H1 (cell line): ENCODE measurements around the gene RAMACL. TPM values are rescaled to one million over a fixed set of nuclear protein-coding genes. Genes with fewer than 3 reads are reported as not detected.

ENCODE experiments used
- CTCF ChIA-PET: fragments of 300-600 bp; sonication (Branson Sonifier 250); formaldehyde crosslinking; loops from one replicate; lab custom pipeline; 2021; ENCODE audit not compliant: partially characterized antibody; lab: Charles Lee
- POLR2A ChIA-PET: fragments of 300-600 bp; sonication (Branson Sonifier 250); formaldehyde crosslinking; loops from one replicate; lab custom pipeline; 2021; ENCODE audit warnings: inconsistent platforms; ENCODE audit not compliant: partially characterized antibody; lab: Charles Lee
- DNase-seq, 2 experiments: peaks; one replicate each; pipeline versions ENCODE4 v3.0.0 to v3.0.0-alpha.2; 2010 to 2022; ENCODE audit warnings: low spot score in 2 of 2, low read depth in 1 of 2, mixed read lengths in 1 of 2
- FAIRE-seq: peaks from 2 replicates; lab custom pipeline; 2011; peaks lifted over from hg19 to GRCh38; lab: Jason Lieb, UNC
- H2AFZ ChIP-seq: 2 replicates; pipeline ENCODE4 v1.8.1; 2012; ENCODE audit warnings: low read length, inconsistent platforms
- H2AK5ac ChIP-seq: 2 replicates; pipeline ENCODE4 v1.6.1; 2013; ENCODE audit warnings: low read depth, low read length
- H2BK120ac ChIP-seq: replicated peaks from 2 replicates; pipeline ENCODE3; 2013; ENCODE audit warnings: low read depth, low read length, inconsistent platforms
- H2BK12ac ChIP-seq: 2 replicates; pipeline ENCODE4 v1.6.1; 2013; ENCODE audit warnings: low read depth, low read length
- H2BK15ac ChIP-seq: 2 replicates; pipeline ENCODE4 v1.6.1; 2013; ENCODE audit warnings: low read length
- H2BK20ac ChIP-seq: 2 replicates; pipeline ENCODE4 v1.6.1; 2013; ENCODE audit warnings: low read length
- H2BK5ac ChIP-seq: 2 replicates; pipeline ENCODE4 v1.6.1; 2013; ENCODE audit warnings: low read depth, low read length
- H3K14ac ChIP-seq: 2 replicates; pipeline ENCODE4 v1.6.1; 2013; ENCODE audit warnings: inconsistent platforms; ENCODE audit not compliant: insufficient read length
- H3K18ac ChIP-seq: 2 replicates; pipeline ENCODE4 v1.6.1; 2013; ENCODE audit warnings: low read length; ENCODE audit errors: extremely low read depth
- H3K23ac ChIP-seq: 2 replicates; pipeline ENCODE4 v1.6.1; 2013; ENCODE audit warnings: inconsistent platforms; ENCODE audit not compliant: insufficient read length
- H3K23me2 ChIP-seq: 2 replicates; pipeline ENCODE4 v1.6.1; 2013; ENCODE audit warnings: low read depth, low read length
- H3K27ac ChIP-seq: 2 replicates; pipeline ENCODE4 v1.6.1; 2011; ENCODE audit warnings: low read depth, low read length, inconsistent platforms
- H3K27me3 ChIP-seq, 4 experiments: replicated peaks in 1 of 4; 1 replicate in 1 of 4; 2 replicates in 3 of 4; pipeline versions ENCODE4 v1.6.1 to v1.8.1; 2011 to 2013; ENCODE audit warnings: low read length in 3 of 4, mild to moderate bottlenecking in 3 of 4, inconsistent platforms in 2 of 4, mixed read lengths in 2 of 4, moderate library complexity in 1 of 4; ENCODE audit not compliant: control insufficient read depth in 3 of 4, insufficient read depth in 3 of 4; ENCODE audit errors: extremely low read depth in 1 of 4
- H3K36me3 ChIP-seq, 4 experiments: 2 replicates each; pipeline versions ENCODE4 v1.6.1 to v1.8.1; 2011 to 2013; ENCODE audit warnings: mild to moderate bottlenecking in 4 of 4, low read length in 3 of 4, moderate library complexity in 2 of 4, control low read depth in 1 of 4, inconsistent platforms in 1 of 4; ENCODE audit not compliant: insufficient read depth in 4 of 4, control insufficient read depth in 2 of 4
- H3K4ac ChIP-seq: replicated peaks from 2 replicates; pipeline ENCODE3; 2013; ENCODE audit warnings: low read length, low read depth, mixed read lengths, inconsistent platforms; ENCODE audit not compliant: insufficient read length
- H3K4me1 ChIP-seq, 4 experiments: replicated peaks in 1 of 4; 1 replicate in 1 of 4; 2 replicates in 3 of 4; pipeline versions ENCODE4 v1.6.1 to v1.8.1; 2011 to 2013; ENCODE audit warnings: low read length in 3 of 4, inconsistent platforms in 2 of 4, mixed read lengths in 1 of 4; ENCODE audit not compliant: insufficient read depth in 4 of 4, control insufficient read depth in 3 of 4
- H3K4me2 ChIP-seq, 2 experiments: 2 replicates each; pipeline versions ENCODE4 v1.6.1 to v1.8.1; 2011 to 2013; ENCODE audit warnings: low read depth in 2 of 2, low read length in 2 of 2, control low read depth in 1 of 2, inconsistent platforms in 1 of 2, mild to moderate bottlenecking in 1 of 2; ENCODE audit not compliant: insufficient read depth in 1 of 2
- H3K4me3 ChIP-seq, 4 experiments: fragments of 200-600, 300-600 bp in 1 of 4; sonication (generic), shearing (Covaris generic), sonication (Bioruptor Twin) in 1 of 4; 2 replicates each; pipeline versions ENCODE4 v1.5.1 to v1.8.1; 2011 to 2016; ENCODE audit warnings: low read length in 4 of 4, low read depth in 3 of 4, control low read depth in 2 of 4, inconsistent platforms in 2 of 4, mild to moderate bottlenecking in 2 of 4, mixed read lengths in 1 of 4, moderate library complexity in 1 of 4; ENCODE audit not compliant: insufficient read depth in 2 of 4; ENCODE audit errors: extremely low read depth in 1 of 4
- H3K56ac ChIP-seq: replicated peaks from 2 replicates; pipeline ENCODE3; 2013; ENCODE audit warnings: low read depth, mild to moderate bottlenecking, mixed read lengths, low read length, inconsistent platforms; ENCODE audit not compliant: insufficient read length
- H3K79me1 ChIP-seq: 2 replicates; pipeline ENCODE4 v1.6.1; 2013; ENCODE audit warnings: low read depth, low read length, control low read depth
- H3K79me2 ChIP-seq, 2 experiments: 2 replicates each; pipeline versions ENCODE4 v1.6.1 to v1.8.1; 2012 to 2013; ENCODE audit warnings: low read length in 2 of 2, mild to moderate bottlenecking in 2 of 2, inconsistent platforms in 1 of 2; ENCODE audit not compliant: insufficient read depth in 2 of 2, control insufficient read depth in 1 of 2
- H3K9ac ChIP-seq, 4 experiments: replicated peaks in 1 of 4; 1 replicate in 1 of 4; 2 replicates in 3 of 4; pipeline versions ENCODE4 v1.6.1 to v1.8.1; 2011 to 2013; ENCODE audit warnings: low read depth in 3 of 4, low read length in 3 of 4, control low read depth in 2 of 4, mild to moderate bottlenecking in 2 of 4, moderate library complexity in 2 of 4, inconsistent platforms in 1 of 4; ENCODE audit errors: extremely low read depth in 1 of 4
- H3K9me3 ChIP-seq, 2 experiments: 2 replicates each; pipeline versions ENCODE4 v1.6.1 to v1.8.1; 2012 to 2013; ENCODE audit warnings: mild to moderate bottlenecking in 2 of 2, moderate library complexity in 2 of 2, control low read depth in 1 of 2, inconsistent platforms in 1 of 2, low read depth in 1 of 2, low read length in 1 of 2, mixed read lengths in 1 of 2; ENCODE audit not compliant: insufficient read depth in 2 of 2
- H4K20me1 ChIP-seq, 2 experiments: replicated peaks in 1 of 2; 2 replicates each; pipeline versions ENCODE3 to v1.8.1; 2011 to 2013; ENCODE audit warnings: inconsistent platforms in 2 of 2, low read length in 2 of 2, mild to moderate bottlenecking in 1 of 2; ENCODE audit not compliant: insufficient read depth in 2 of 2, control insufficient read depth in 1 of 2
- H4K5ac ChIP-seq: 2 replicates; pipeline ENCODE4 v1.6.1; 2013; ENCODE audit warnings: low read length, low read depth, mixed read lengths, inconsistent platforms; ENCODE audit not compliant: insufficient read length
- H4K8ac ChIP-seq: 2 replicates; pipeline ENCODE4 v1.8.0; 2013; ENCODE audit warnings: mild to moderate bottlenecking, moderate library complexity, low read length, inconsistent platforms; ENCODE audit not compliant: insufficient read depth; ENCODE audit errors: extremely low read depth
- H4K91ac ChIP-seq: replicated peaks from 2 replicates; pipeline ENCODE3; 2013; ENCODE audit warnings: low read length, mixed read lengths, inconsistent platforms; ENCODE audit not compliant: insufficient read length
- ATF2 ChIP-seq: IDR thresholded peaks from 2 replicates; pipeline ENCODE4 v1.6.1; 2012; ENCODE audit warnings: low read length, inconsistent platforms
- E2F6 ChIP-seq: IDR thresholded peaks from 2 replicates; pipeline ENCODE4 v1.6.1; 2012; ENCODE audit warnings: inconsistent platforms
- SIN3A ChIP-seq, 2 experiments: IDR thresholded peaks in 1 of 2; conservative IDR thresholded peaks in 1 of 2; 2 replicates each; pipeline ENCODE4 v1.6.1; 2011 to 2012; ENCODE audit warnings: low read length in 2 of 2, improper control_type of control experiment in 1 of 2, low read depth in 1 of 2, mild to moderate bottlenecking in 1 of 2
- WGBS, 2 experiments: shearing (Covaris generic) in 1 of 2; methylation state at CpG; one replicate each; pipeline versions ENCODE4 v1.1.6 to v1.1.7; 2013 to 2015; ENCODE audit warnings: low lambda C conversion rate in 2 of 2, mixed read lengths in 2 of 2, inconsistent platforms in 1 of 2, low coverage in 1 of 2, missing lambda C conversion rate in 1 of 2; ENCODE audit not compliant: insufficient replicate concordance in 2 of 2, insufficient coverage in 1 of 2, insufficient read length in 1 of 2; ENCODE audit errors: extremely low coverage in 1 of 2, missing lambda C conversion rate in 1 of 2; 5-methylcytosine and 5-hydroxymethylcytosine counted together
- polyA plus RNA-seq, 7 experiments: library from polyadenylated mRNA; depleted of rRNA in 3 of 7; stranded (reverse) in 5 of 7; unstranded in 2 of 7; fragments of >200 nt in 5 of 7; fragments of 200-250 nt in 2 of 7; gene quantifications; 1 replicate in 5 of 7; 2 replicates in 1 of 7; 4 replicates in 1 of 7; pipeline versions ENCODE4 v1.2.1 to v1.2.3, GENCODE V29; 2011 to 2013; ENCODE audit warnings: missing spikeins in 2 of 7, mixed read lengths in 2 of 7
- total RNA-seq: library from RNA; stranded (reverse); fragmentation: NEBNext Ultra II Directional; extraction: Animal tissue kit (Norgen Biotek cat#: 25700); gene quantifications from 2 replicates; pipeline ENCODE4 v1.2.1, GENCODE V29; 2021
- TF ChIP-seq, protein P1 (sequence below), 3 experiments: IDR thresholded peaks; 1 replicate in 2 of 3; 2 replicates in 1 of 3; pipeline versions ENCODE4 v1.5.1 to v1.6.1; 2011; ENCODE audit warnings: low read length in 3 of 3, mild to moderate bottlenecking in 3 of 3, inconsistent platforms in 2 of 3, low read depth in 1 of 3, moderate library complexity in 1 of 3; ENCODE audit not compliant: insufficient read depth in 1 of 3; ENCODE audit errors: control extremely low read depth in 1 of 3

The RAMACL gene
- total and polyA plus RNA-seq, 2 of the 8 experiments (the other 6 are each of a cell fraction or from before 2014, with no cell fraction given) = 0.23 to 0.97 TPM

GRCh38 chr6:166627033-166627874 lies 40.8 kb upstream of the RAMACL start, which contains the start of gene RPS6KA2:
Gene RPS6KA2, minus strand, starts transcription at chr6:166627251. Its CDS starts 232 bp downstream, at chr6:166627019.
- H3K27ac ChIP-seq = peak within 1 kb of the TSS; percentile 46; the same call in 1 of the 2 replicates
- FAIRE-seq = no peak
- POLR2A ChIA-PET = interaction anchor here (0.8 to 2.7 kb wide), 18 partner anchors 10 to 460 kb away, joined by 3 to 19 read pairs (median 4); partner anchors contain the start of gene TBXT
- TF ChIP-seq SIN3A (conservative IDR thresholded peaks at IDR 0.05 in 1 of 2, IDR thresholded peaks at IDR 0.05 in 1 of 2; ENCODE audit: low read depth in 1 of 2, low read length in 2 of 2) = 0 out of 4 replicates have a peak, but pooled peaks of 1 of the 2 experiments have one; percentile 18
- no peak for TF ChIP-seq E2F6
- no peak for TF ChIP-seq ATF2
- TF ChIP-seq, protein P1, sequence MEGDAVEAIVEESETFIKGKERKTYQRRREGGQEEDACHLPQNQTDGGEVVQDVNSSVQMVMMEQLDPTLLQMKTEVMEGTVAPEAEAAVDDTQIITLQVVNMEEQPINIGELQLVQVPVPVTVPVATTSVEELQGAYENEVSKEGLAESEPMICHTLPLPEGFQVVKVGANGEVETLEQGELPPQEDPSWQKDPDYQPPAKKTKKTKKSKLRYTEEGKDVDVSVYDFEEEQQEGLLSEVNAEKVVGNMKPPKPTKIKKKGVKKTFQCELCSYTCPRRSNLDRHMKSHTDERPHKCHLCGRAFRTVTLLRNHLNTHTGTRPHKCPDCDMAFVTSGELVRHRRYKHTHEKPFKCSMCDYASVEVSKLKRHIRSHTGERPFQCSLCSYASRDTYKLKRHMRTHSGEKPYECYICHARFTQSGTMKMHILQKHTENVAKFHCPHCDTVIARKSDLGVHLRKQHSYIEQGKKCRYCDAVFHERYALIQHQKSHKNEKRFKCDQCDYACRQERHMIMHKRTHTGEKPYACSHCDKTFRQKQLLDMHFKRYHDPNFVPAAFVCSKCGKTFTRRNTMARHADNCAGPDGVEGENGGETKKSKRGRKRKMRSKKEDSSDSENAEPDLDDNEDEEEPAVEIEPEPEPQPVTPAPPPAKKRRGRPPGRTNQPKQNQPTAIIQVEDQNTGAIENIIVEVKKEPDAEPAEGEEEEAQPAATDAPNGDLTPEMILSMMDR (IDR thresholded peaks at IDR 0.05; ENCODE audit: control extremely low read depth in 1 of 3, insufficient read depth in 1 of 3, low read depth in 1 of 3, low read length in 3 of 3) = no peak

More at GRCh38 chr6:166627033-166627874, 40.8 kb upstream of the RAMACL start, which contains the start of gene RPS6KA2:
- 1% methylated on average over 27 of the region's 87 CpGs; no CpG with 5 or more reads in 1 of the 2 experiments for WGBS, 2 experiments
- peak within 1 kb of the TSS; percentile 39; the same call in 1 of the 2 replicates for H3K18ac ChIP-seq
- peaks cover 0 to 31% (median 15%) of the 10 kb centered on the region in 4 experiments; a peak in 5 of 7 replicates for H3K27me3 ChIP-seq
- H3K79me2 ChIP-seq = peaks cover 0 to 30% of the 10 kb centered on the region in 2 experiments; a peak in 2 of 4 replicates
- H4K91ac ChIP-seq = no peak within 1 kb of the TSS
- H2BK20ac ChIP-seq = no peak within 1 kb of the TSS
- H4K8ac ChIP-seq = peak within 1 kb of the TSS; percentile 89
- peak within 1 kb of the TSS; percentile 8; the same call in 1 of the 2 replicates for H2BK5ac ChIP-seq
- peaks cover 0 to 4% of the 10 kb centered on the region in 2 experiments for H4K20me1 ChIP-seq
- CTCF ChIA-PET = interaction anchor here (0.6 to 1.1 kb wide), 2 partner anchors 78 to 147 kb away, joined by 3 read pairs; no protein-coding TSS in a partner anchor
- peak within 1 kb of the TSS; percentile 67 to 77 (median 76) for H3K4me3 ChIP-seq
- H3K4me2 ChIP-seq = peak within 1 kb of the TSS; percentile 89 to 99
- H3K79me1 ChIP-seq = peaks cover 3% of the 10 kb centered on the region; the same call in 1 of the 2 replicates
- peaks cover 7% of the 10 kb centered on the region for H3K23me2 ChIP-seq
- no peak within 1 kb of the TSS; the same call in 1 of the 2 replicates for H2BK12ac ChIP-seq
- H3K56ac ChIP-seq = no peak within 1 kb of the TSS
- DNase-seq = peak; percentile 98 to 100
- no peak within 1 kb of the TSS for H2AK5ac ChIP-seq
- H2BK15ac ChIP-seq = no peak within 1 kb of the TSS
- H3K4me1 ChIP-seq = peaks cover 3 to 14% (median 9%) of the 10 kb centered on the region in 4 experiments; a peak in 6 of 7 replicates
- peak within 1 kb of the TSS; percentile 55 to 69 (median 60) for H3K9ac ChIP-seq
- no peak within 1 kb of the TSS for H4K5ac ChIP-seq
- no peaks in the 10 kb centered on the region for H3K36me3 ChIP-seq
- H2AFZ ChIP-seq = peak within 1 kb of the TSS; percentile 61; the same call in 1 of the 2 replicates
- H2BK120ac ChIP-seq = no peak within 1 kb of the TSS
- no peaks in the 10 kb centered on the region for H3K9me3 ChIP-seq
- no peak within 1 kb of the TSS for H3K14ac ChIP-seq
- H3K23ac ChIP-seq = no peak within 1 kb of the TSS
- H3K4ac ChIP-seq = peak within 1 kb of the TSS; percentile 14
